ENCODE data around the gene PANK4.
"Not testable (repeated sequence)": the region's sequence is repeated elsewhere in the genome, so short reads cannot be mapped to it uniquely, and the experiment has no call there.

The PANK4 gene

GRCh38 chr1:2525920-2526823 lies at the start of gene PANK4:
PANK4 (minus strand) TSS chr1:2526596; CDS start chr1:2526587, 9 bp downstream.
- DNase-seq = peak; percentile 93

- no peak for DNase-seq
Observed at GRCh38 chr1:2574350-2574749, 48.0 kb upstream of the PANK4 start.

- DNase-seq = no peak
Observed at GRCh38 chr1:2573250-2573920, 47.0 kb upstream of the PANK4 start.

- DNase-seq = no peak
Observed at GRCh38 chr1:2571348-2571747, 45.0 kb upstream of the PANK4 start.

GRCh38 chr1:2570332-2570731 lies 43.9 kb upstream of the PANK4 start:
- DNase-seq = no peak

GRCh38 chr1:2569703-2570102 lies 43.3 kb upstream of the PANK4 start:
- not testable (repeated sequence) for DNase-seq

GRCh38 chr1:2569060-2569459 lies 42.7 kb upstream of the PANK4 start:
- no peak for DNase-seq

- DNase-seq = not testable (repeated sequence)
Observed at GRCh38 chr1:2568187-2568816, 41.9 kb upstream of the PANK4 start.

GRCh38 chr1:2567083-2567679 lies 40.8 kb upstream of the PANK4 start:
- no peak for DNase-seq

- DNase-seq = no peak
Observed at GRCh38 chr1:2566101-2567045, 40.0 kb upstream of the PANK4 start.

- no peak for DNase-seq
Observed at GRCh38 chr1:2564815-2565374, 38.5 kb upstream of the PANK4 start.

GRCh38 chr1:2564006-2564814 lies 37.8 kb upstream of the PANK4 start:
- DNase-seq = no peak

- DNase-seq = no peak
Observed at GRCh38 chr1:2563205-2563604, 36.8 kb upstream of the PANK4 start.

GRCh38 chr1:2561898-2562895 lies 35.8 kb upstream of the PANK4 start:
- DNase-seq = no peak

- DNase-seq = no peak
Observed at GRCh38 chr1:2561446-2561845, 35.0 kb upstream of the PANK4 start.

GRCh38 chr1:2560299-2561073 lies 34.1 kb upstream of the PANK4 start:
- no peak for DNase-seq

- DNase-seq = no peak
Observed at GRCh38 chr1:2559509-2560298, 33.3 kb upstream of the PANK4 start.

- no peak for DNase-seq
Observed at GRCh38 chr1:2558861-2559260, 32.5 kb upstream of the PANK4 start.
